ENCODE data around the gene SORCS3.

- TF ChIP-seq CTCF (conservative IDR thresholded peaks at IDR 0.05) = no peak
- TF ChIP-seq ZFX (IDR thresholded peaks at IDR 0.05) = no peak
These were observed 136.2 kb downstream of the SORCS3 start for GRCh38 chr10:104777086-104777799.

Data from C4-2B (cell line).